Measurements from ENCODE around the gene CAPNS1.

DNA sequence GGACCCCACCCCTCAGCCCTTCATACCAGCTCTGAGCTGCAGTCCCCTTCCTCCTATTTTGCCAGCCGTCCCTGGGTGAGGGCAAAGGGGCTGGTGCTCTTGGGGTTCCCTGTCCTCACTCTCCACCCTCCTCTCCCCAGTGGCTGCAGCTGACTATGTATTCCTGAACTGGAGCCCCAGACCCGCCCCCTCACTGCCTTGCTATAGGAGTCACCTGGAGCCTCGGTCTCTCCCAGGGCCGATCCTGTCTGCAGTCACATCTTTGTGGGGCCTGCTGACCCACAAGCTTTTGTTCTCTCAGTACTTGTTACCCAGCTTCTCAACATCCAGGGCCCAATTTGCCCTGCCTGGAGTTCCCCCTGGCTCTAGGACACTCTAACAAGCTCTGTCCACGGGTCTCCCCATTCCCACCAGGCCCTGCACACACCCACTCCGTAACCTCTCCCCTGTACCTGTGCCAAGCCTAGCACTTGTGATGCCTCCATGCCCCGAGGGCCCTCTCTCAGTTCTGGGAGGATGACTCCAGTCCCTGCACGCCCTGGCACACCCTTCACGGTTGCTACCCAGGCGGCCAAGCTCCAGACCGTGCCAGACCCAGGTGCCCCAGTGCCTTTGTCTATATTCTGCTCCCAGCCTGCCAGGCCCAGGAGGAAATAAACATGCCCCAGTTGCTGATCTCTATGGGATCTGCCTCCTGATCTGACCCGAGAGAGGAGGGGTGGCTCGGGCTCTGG is 10.0 kb downstream of the CAPNS1 start:
- TF ChIP-seq POLR2AphosphoS5 (IDR thresholded peaks at IDR 0.05; ENCODE audit: borderline replicate concordance, low read depth, low read length) (no peak), EZH2 (IDR thresholded peaks at IDR 0.05) (no peak), FOXP2 (optimal IDR thresholded peaks at IDR 0.05; ENCODE audit: control extremely low read depth, extremely low read length, insufficient read depth) (no peak)

All from SK-N-MC (cell line).